Activated CD4-positive, CD25-positive, alpha-beta regulatory T cell treated with anti-CD3 and anti-CD28 coated beads, Interleukin-2, amount 50 U/mL, for 24 hours (primary cell): ENCODE results near the gene TMEM54.

ENCODE experiments used
- ATAC-seq, 2 donors: fragments of 150-1000 bp; cut with Tn5 transposase; one replicate each; pipeline ENCODE4 v1.10.0; 2021; ENCODE audit warnings: mild to moderate bottlenecking in 1 of 2, moderate library complexity in 1 of 2

The TMEM54 gene

GRCh38 chr1:32900956-32901822, at the start of gene TMEM54:
TMEM54 (minus strand) TSS chr1:32901389; CDS start chr1:32901238, 151 bp downstream.
- ATAC-seq = peak; percentile 38 to 58

GRCh38 chr1:32949519-32949918, 48.3 kb upstream of the TMEM54 start:
- no peak for ATAC-seq

GRCh38 chr1:32948905-32949304, 47.7 kb upstream of the TMEM54 start:
- ATAC-seq = no peak

- no peak for ATAC-seq
Observed at GRCh38 chr1:32948390-32948722, 47.2 kb upstream of the TMEM54 start.

GRCh38 chr1:32947669-32948389, 46.6 kb upstream of the TMEM54 start:
- ATAC-seq = no peak

GRCh38 chr1:32946413-32946812, 45.2 kb upstream of the TMEM54 start:
- ATAC-seq = no peak

- no peak for ATAC-seq
Observed at GRCh38 chr1:32944180-32944579, 43.0 kb upstream of the TMEM54 start.

GRCh38 chr1:32939655-32940371, 38.6 kb upstream of the TMEM54 start:
- ATAC-seq = peak; percentile 55

- ATAC-seq = no peak
Observed at GRCh38 chr1:32937061-32937460, 35.9 kb upstream of the TMEM54 start.

- no peak for ATAC-seq
Observed at GRCh38 chr1:32934535-32934934, 33.3 kb upstream of the TMEM54 start.

- ATAC-seq = no peak
Observed at GRCh38 chr1:32933742-32934322, 32.6 kb upstream of the TMEM54 start.

- ATAC-seq = no peak
Observed at GRCh38 chr1:32931760-32932159, 30.6 kb upstream of the TMEM54 start.

- no peak for ATAC-seq
Observed at GRCh38 chr1:32929366-32929765, 28.2 kb upstream of the TMEM54 start.

- no peak for ATAC-seq
Observed at GRCh38 chr1:32928715-32929114, 27.5 kb upstream of the TMEM54 start.

GRCh38 chr1:32928285-32928684, 27.1 kb upstream of the TMEM54 start:
- no peak for ATAC-seq

- no peak for ATAC-seq
Observed at GRCh38 chr1:32927441-32927840, 26.3 kb upstream of the TMEM54 start.

- ATAC-seq = no peak
Observed at GRCh38 chr1:32926562-32926961, 25.4 kb upstream of the TMEM54 start.

GRCh38 chr1:32925403-32926162, 24.4 kb upstream of the TMEM54 start:
- ATAC-seq = peak in 1 of 2 donors; percentile 38

GRCh38 chr1:32924881-32925344, 23.7 kb upstream of the TMEM54 start:
- ATAC-seq = peak in 1 of 2 donors; percentile 41

- ATAC-seq = no peak
Observed at GRCh38 chr1:32920833-32921232, 19.6 kb upstream of the TMEM54 start.

- ATAC-seq = no peak
Observed at GRCh38 chr1:32919811-32920733, 18.9 kb upstream of the TMEM54 start.
